NCI-H1694 (cell line): ENCODE measurements around the gene BACE2.

Experiments
- DNase-seq: peaks from one replicate; lab custom pipeline; 2025; lab: John Stamatoyannopoulos, UW

The BACE2 gene

DNA sequence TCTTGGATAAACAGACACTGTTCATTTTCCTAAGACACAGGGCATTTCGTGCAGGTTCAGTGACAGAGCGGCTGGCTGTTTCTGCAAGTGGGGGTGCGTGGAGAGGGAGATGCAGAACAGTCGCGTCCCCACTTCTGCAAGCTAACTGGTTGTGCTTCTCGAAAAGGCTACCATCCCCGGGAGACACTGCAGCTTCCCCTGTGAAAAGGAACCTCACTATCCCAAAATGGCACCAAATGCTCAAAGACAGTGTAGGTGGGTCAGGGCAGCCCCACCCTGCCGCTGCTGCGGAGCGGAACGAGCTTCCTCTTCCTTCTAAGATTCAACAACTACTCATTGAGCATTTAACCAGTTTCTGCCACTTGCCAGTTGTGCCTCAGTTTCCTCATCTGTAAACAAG, 19.2 kb upstream of the BACE2 start:
- no peak for DNase-seq

DNA sequence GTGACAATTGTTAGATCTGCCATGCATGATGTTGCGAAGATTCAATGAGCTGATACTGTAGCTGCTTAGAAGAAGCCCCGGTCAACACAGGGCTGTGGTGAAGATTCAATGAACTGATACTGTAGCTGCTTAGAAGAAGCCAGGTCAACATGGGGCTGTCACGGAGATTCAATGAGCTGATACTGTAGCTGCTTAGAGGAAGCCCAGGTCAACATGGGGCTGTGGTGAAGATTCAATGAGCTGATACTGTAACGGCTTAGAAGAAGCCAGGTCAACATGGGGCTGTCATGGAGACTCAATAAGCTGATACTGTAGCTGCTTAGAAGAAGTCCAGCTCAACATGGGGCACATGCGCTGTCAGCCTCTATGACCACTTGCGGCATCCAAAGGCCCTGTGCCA, 18.8 kb upstream of the BACE2 start:
- DNase-seq: no peak

DNA sequence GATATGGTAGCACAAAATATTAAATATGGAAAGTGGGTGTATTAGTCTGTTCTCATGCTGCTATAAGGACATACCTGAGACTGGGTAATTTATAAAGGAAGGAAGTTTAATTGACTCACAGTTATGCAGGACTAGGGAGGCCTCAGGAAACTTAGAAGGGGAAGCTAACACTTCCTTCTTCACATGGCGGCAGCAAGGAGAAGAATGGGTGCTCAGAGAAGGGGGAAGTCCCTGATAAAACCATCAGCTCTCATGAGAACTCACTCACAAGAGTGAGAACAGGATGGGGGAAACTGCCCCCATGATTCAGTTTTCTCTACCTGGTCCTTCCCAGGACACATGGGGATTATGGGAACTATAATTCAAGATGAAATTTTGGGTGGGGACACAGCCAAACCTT, 15.8 kb upstream of the BACE2 start:
- DNase-seq: no peak

DNA sequence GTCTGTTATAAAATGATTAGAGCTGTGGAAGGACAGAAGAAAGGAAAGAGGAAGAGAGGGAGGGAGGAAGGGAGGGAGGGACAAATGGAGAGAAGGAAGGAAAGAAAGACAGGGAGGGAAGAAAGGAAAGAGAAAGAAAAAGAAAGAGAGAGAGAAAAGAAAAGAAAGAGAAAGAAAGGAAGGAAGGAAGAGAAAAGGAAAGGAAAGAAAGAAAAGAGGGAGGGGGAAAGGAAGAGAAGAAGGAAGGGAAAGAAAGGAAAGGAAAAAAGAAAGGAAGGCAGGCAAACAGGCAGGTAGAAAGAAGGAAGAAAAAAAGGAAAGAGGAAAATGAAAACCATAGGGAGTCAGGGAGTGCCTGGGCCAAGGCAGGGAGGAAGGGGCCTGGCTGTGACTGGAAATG, 14.5 kb upstream of the BACE2 start:
- DNase-seq: no peak

DNA sequence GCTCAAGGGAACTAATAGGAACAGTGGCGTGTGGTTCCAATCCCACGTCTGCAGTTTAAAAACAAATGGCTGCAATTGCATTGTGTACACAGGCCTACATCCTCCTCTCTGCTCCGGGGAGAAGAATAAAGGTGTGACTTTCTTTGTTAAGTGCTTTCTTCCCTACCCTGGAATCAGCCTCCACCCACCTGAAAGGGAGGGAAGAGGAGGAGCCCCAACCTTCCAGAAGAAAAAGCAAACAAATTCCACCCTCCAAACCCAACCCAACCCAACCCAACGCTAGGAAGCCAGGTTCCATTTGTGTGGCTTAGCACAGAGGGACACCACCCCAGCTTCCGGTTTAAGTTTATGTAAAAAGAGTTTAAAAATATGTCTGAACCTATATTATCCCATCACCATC, 11.8 kb upstream of the BACE2 start:
- no peak for DNase-seq

DNA sequence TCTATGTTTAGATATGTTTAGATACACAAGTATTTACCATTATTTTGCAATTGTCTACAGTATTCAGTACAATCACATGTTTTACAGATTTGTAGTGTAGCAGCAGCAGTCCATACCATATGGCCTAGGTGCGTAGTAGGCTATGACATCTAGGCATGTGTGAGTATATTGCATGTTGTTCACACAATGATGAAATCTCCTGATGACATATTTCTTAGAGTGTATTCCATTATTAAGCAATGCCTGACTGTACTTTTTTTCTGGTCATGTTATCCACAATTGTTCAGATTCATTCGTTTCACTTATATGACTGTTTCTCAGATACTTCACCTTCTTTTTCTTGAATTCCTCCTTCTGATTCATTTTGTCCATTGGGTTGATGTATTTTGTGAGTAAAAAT, 9.9 kb upstream of the BACE2 start:
- no peak for DNase-seq

DNA sequence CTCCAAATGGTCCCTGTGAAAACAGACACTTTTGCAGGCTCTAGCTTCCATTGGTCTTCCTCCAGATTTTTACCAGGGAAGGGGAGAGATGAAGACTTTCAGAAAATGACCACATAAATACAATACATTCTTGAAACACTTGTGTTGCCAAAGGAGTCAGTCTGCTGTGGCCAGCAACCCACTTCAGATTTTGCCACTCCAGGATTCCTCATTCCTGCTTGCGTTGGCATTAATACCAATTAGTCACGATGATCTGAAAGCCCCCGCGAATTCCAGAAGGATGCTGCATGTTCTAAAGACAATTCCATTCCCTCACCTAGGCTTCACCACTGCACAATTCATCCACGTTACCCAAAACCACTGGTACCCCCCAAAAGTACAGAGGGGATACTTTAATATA, 7.9 kb upstream of the BACE2 start:
- DNase-seq: no peak

DNA sequence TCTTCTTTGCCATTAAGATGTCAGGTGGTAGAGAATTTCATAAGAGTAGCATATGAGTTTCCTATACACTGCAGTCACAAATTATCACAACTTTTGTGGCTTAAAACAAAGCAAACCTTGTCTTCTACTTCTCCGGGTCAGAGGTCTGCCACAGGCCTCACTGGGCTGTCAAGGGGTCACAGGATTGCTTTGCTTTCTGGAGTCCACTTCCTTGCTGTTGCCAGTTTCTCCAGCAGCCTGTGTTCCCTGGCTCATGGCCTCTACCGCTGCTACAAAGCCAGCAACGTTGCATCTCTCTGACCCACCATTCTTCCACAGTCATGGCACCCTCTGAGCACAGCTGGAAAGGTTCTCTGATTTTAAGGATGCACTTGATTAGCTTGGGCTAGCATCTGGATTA, 6.5 kb upstream of the BACE2 start:
- DNase-seq: no peak

DNA sequence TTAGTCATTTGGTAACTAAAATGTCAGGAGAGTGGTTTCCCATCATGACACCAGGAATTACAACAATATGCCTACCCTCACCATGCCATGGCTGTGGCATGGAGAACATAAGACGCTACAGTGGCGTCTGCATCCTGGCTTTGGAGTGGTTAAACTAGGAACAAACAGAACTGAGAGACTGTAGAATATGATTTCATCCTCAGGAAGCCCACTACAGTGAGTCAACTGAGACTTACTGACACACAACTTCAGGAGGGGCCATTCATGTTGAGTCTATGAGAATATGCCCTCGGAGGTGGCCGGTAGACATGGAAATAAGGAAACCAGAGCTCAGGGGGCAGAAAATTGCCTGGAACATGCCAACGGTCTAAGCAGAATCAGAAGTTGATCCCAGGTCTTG, 5.9 kb upstream of the BACE2 start:
- no peak for DNase-seq

DNA sequence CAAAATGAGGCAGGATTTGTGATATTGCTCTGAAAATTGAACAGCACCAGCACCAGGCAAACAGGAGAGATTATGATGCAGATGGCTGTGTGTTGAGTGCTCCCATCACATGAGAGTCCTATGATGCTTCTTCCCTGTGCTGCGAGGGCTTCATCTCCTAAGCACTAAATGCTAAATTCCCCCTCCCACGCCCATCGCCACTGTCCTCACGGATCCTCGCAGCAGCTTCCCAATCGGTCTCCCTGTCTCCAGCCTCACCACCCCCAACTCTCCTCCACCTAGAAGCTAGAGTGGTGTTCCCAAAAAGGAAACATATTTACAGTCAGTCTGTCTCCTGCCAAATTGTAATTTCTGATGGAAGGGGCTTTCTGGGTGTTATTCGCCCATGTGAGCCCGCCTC, 4.9 kb upstream of the BACE2 start:
- DNase-seq: no peak

DNA sequence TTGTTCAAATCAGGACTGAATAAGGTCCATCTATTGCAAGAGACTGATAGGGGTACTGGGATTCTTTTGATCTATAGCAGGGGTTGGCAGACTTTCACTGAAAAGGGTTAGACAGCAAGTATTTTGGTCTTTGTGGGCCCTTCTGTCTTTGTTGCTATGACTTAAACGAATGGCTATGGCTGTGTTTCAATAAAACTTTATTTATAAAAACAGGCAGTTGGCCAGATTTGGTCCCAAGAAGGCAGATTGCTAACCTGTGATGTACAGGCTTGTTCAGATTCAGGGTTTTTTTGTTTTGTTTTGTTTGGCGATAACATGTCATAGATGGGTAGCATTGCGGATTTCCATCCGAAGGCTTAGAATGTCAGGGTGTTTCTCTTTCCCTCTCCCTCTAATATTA, 3.9 kb upstream of the BACE2 start:
- DNase-seq: no peak

DNA sequence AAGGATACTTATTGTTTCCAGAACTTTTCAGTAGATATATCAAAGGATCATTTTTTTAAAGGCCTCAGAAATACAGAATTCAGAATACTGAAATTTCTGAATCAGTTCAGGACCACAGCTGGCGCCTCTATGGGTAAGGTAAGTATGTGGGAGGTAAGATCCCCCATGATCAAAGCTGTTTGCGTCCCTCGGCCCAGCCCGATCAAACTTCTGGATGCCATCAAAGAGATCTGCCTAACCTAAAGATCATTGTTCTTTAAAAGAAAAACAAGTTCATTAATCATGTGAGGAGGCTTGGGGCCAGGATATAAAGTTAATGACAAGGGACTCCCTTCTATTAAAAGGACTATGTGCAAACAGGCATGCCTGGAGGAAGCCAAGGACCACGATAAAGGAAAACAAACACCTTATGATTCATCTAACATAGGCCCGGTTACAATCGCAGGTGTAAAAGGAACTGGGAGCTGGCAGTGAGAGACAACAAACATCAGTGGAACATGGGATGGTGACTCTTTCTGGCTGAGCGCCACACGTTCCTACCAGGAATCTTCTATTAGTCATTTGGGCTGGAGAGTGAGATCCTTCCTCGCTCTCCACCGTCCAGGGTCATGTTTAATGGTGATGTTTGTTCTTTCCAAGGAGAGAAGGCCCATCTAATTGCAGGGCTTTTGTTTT, 2.8 kb upstream of the BACE2 start:
- DNase-seq: no peak

DNA sequence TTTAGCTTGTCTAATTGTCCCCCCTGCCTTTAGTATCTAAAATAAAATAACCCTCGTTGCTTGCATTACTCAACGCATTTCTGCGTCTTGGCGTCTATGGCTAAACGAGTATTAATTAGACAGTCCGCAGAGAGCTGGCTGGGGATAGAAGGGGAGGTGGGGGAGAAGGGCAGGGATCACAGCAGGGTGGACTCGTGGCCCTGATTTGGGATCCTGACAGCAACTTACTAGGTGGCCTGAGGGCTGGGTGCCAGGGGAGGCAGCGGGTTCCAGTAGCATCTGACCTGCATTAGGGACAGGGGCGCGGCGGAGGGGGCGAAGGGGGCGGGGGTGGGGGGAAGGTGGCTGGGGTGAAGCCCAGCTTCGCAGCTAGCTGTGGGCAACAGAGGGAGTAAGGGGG, 1.1 kb upstream of the BACE2 start:
- no peak for DNase-seq

DNA sequence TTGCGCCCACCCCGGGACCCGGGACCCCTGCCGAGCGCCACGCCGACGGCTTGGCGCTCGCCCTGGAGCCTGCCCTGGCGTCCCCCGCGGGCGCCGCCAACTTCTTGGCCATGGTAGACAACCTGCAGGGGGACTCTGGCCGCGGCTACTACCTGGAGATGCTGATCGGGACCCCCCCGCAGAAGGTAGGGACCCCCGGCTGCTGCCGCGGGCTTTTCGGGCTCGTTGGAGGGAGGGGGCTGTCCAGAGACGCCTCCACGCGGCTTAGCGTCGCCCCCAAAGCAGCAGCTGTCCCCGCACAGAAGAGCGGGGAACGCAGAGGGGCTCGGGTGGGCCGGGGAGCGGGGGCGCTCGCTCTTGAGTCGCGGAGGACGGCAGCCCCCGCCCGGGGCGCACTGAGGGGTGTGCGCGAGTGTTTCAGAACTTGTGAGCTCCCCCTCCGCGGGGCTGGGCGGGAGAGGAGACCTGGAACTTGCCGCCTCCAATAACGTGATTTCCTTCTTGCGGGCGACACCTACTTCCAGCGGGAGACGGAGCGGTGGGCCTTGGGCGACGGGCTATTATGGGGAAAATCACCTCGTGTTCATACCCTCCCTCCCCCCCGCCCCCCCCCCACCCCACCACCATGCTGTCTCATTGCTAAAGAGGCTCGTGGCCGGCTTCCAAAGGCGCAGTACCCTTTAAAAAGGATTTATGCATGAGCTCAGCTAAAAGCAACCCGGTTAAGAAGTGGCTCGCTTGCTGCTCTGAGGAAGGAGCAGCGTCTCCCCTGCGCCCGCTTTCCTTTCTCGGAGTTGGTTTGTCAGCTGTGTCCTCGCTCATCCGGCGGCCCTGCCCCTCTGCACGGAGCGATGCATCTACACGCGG, 664 bp downstream of the BACE2 start:
- no peak for DNase-seq

DNA sequence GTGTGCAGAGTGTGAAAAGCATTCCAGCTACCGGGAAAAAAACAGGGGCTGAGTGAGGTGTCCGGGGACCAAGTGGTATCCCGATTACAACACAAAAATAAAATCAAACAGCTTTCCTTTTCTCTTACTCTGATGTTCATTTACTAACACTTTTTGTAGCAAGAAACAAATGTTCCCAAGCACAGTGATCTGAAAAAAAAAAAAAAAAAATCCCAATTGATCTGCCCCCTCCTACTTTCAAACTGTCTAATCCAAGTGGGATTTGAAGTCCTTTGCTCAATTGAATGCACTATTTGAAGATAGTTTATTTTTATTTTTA, 1.3 kb downstream of the BACE2 start:
- DNase-seq: no peak

DNA sequence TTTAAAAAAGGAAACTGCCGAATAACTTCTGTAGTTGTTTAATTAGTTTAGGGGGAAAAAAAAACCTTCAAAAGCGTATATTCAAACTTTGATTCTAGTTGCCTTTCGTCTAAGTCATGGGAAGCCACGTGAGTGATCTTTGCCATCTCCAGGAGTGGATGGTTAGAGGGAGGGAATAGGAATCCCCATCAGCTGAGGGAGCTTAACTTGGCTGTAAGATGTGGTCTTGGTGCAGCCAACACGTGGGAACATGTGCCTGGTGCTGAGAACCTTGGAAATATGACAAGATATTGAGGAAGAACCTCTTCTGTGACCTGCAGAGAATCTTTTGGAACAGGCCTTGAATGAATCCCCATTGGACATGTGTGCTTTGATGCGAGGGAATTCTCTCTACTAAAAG, 1.7 kb downstream of the BACE2 start:
- no peak for DNase-seq

DNA sequence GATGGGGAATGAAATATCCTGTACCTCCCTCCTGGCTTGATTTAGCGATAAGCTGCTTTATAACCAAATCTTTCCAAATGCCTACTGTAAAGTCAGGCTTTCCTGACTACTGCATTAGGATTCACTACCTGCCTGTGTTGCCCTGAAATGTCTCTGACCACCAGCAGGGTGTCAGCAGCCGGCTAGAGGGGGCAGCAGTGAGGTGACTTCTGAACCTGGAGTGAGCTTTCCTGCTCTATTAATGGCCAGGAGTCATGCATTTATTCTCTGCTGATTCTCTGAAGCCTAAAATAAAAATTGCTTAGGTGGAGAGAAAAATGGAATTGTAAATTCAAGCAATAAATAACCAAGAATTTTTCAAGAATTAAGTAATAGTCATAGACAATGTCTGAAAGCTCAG, 2.5 kb downstream of the BACE2 start:
- no peak for DNase-seq

DNA sequence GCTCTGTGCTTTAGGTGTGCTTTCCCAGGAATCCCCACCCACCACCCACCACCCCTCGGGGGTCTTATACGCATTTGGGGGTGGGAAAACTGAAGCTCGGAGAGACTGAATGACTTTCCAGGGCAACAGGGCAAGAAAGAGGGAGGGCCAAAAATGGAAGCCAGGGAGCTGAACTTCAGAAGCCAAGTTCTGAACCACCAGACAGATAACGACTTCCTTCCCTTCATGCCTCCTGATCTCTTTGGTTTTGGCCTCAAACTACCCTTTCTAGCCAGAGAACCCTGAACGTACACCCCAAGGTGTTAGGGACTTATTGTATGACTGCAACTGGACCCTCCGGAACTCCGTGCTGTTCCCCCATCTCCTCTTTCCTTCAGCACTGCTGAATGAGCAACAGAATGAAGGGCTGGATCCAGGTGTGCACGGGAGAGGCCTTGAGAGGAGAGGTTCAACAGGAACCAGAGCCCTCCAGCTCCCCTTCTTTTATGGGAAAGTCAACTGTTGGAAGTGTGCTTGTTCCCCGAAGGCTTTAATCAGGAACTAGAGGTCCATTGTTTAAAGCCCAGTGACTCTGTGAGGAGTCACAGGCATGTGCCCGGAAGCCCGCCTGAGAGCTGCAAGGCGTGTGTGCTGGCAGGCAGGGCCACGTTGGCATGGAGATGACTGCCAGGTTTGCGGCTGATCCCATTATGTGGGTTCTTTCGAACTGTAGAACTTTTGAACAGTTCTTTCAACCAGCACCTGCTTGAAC, 3.1 kb downstream of the BACE2 start:
- DNase-seq: no peak

DNA sequence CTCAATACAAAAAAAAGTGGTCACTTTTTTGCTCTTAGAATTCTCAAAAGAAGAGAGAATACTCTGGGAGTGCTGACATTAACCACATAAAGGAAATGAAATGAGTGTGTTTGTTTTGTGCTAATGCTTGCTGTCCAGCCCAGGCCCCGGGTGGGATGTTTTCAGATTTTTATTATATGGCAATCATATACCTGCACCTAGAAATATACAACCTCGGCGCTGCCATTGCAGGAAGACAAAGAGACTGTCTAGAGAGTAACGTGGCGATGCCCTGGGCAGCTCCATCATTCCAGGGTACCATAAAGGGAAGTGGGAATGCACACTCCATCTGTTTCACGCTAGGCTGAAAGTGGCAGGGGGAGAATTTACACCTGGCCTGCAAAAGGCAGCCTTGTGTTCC, 7.1 kb downstream of the BACE2 start:
- no peak for DNase-seq

DNA sequence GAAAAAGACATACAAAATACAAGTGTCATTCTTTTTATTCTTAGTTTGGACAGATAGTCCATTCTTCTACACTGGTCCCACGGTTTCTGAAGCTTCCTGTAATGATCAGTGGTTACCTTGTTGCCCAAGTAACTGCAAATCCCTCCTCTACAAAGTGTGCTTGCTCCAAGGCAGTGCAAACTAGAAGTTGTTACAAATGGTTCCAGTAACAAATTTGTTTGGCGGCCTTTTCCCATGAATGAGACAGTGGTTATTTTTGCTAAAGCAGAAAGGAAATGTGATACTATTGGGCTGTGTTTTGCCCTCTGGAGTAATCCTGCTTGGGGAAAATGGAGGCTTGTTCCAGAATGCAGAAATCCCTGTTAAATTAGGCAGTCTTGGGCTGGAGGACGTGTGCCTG, 8.9 kb downstream of the BACE2 start:
- DNase-seq: no peak

DNA sequence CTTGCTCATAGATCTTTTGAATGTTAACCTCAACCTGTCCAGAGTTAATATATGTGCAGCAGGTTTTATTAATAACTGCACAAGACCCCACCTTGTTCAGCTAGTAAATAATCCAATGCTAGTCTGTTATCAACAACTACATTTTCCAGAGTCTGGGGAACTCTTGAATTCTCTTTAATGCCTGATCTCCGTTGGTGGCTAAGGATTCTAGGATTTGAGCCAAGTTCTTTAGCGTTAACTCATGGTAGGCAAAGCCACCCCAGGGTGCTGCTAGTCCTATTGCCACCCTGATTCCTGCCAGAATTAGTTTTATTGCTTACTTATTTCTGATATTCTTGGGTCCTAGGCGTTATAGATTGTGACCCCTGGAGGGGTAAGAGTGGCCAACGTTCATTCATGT, 12.8 kb downstream of the BACE2 start:
- no peak for DNase-seq

DNA sequence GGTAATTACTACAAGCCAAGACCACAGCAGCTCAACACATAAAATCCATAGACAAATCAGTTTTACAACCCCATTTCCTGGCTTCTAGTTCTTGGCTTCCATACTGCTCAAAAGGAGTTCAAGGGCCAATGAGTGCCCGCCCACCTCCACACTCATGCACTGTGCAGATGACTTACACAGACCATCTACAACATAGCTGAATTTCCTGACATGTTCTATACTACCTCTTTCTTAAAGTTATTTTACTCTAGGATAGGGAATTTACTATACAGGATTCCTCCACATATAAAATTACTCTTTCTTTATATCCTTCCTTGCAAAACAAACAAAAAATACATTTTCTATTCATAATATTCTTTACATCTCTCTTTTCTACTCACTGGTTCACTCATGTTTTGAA, 14.6 kb downstream of the BACE2 start:
- DNase-seq: no peak

DNA sequence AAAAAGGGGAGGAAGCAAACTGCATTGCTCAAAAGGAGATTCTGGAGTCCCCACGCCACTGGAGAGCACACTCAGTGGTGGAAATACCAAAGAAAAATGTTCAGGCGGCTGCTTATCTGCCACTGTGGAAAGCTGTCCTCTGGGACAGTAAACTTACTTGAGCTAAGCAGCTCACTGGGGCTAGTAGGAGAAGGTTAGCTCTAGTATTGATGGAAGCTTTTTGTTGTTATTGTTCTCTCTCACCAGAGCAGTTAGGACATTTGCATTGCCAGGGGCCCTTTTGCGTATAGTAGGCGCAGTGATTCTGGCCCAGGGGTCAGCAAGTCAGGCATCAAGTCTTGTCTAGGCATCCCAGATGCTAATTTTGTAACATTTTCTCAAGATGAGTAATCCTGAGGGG, 15.6 kb downstream of the BACE2 start:
- no peak for DNase-seq
